H9 (cell line): Measurements from ENCODE around the gene ACTL7B. TPM values are rescaled to one million over a fixed set of nuclear protein-coding genes. Genes with fewer than 3 reads are reported as not detected.

Source experiments
- DNase-seq: peaks from one replicate; pipeline ENCODE4 v3.0.0-alpha.2; 2017
- H2AFZ ChIP-seq: one replicate; pipeline ENCODE4 v1.6.1; 2013; ENCODE audit warnings: mild to moderate bottlenecking, low read length, control low read depth, moderate library complexity
- H2AK5ac ChIP-seq: 2 replicates; pipeline ENCODE4 v1.6.1; 2013; ENCODE audit warnings: low read length, control low read depth, mixed read lengths; ENCODE audit not compliant: insufficient read length
- H2BK120ac ChIP-seq: one replicate; pipeline ENCODE4 v1.6.1; 2013; ENCODE audit warnings: low read depth, mild to moderate bottlenecking, low read length, control low read depth, inconsistent platforms; ENCODE audit not compliant: poor library complexity, severe bottlenecking
- H2BK12ac ChIP-seq: 2 replicates; pipeline ENCODE4 v1.6.1; 2013; ENCODE audit warnings: low read length, control low read depth, mixed read lengths, low read depth; ENCODE audit not compliant: insufficient read length
- H2BK15ac ChIP-seq: 2 replicates; pipeline ENCODE4 v1.6.1; 2013; ENCODE audit warnings: low read depth, low read length, control low read depth
- H2BK20ac ChIP-seq: one replicate; pipeline ENCODE4 v1.6.1; 2013; ENCODE audit warnings: low read depth, mild to moderate bottlenecking, low read length, control low read depth, inconsistent platforms; ENCODE audit not compliant: poor library complexity, severe bottlenecking
- H2BK5ac ChIP-seq: 2 replicates; pipeline ENCODE4 v1.6.1; 2013; ENCODE audit warnings: low read length, control low read depth, mixed read lengths; ENCODE audit not compliant: insufficient read length
- H3K14ac ChIP-seq: 2 replicates; pipeline ENCODE4 v1.6.1; 2013; ENCODE audit warnings: low read length, control low read depth; ENCODE audit not compliant: insufficient read depth
- H3K18ac ChIP-seq: 2 replicates; pipeline ENCODE4 v1.6.1; 2013; ENCODE audit warnings: low read depth, mild to moderate bottlenecking, mixed read lengths, low read length, control low read depth; ENCODE audit not compliant: insufficient read length
- H3K23ac ChIP-seq: 2 replicates; pipeline ENCODE4 v1.6.1; 2013; ENCODE audit warnings: low read length, control low read depth, mixed read lengths, low read depth; ENCODE audit not compliant: insufficient read length
- H3K23me2 ChIP-seq: 2 replicates; pipeline ENCODE4 v1.6.1; 2013; ENCODE audit warnings: low read depth, mild to moderate bottlenecking, mixed read lengths, low read length, control low read depth; ENCODE audit not compliant: insufficient read length, poor library complexity, severe bottlenecking
- H3K27ac ChIP-seq: 2 replicates; pipeline ENCODE4 v1.5.1; 2013; ENCODE audit warnings: low read length, control low read depth, mixed read lengths, low read depth; ENCODE audit not compliant: insufficient read length
- H3K27me3 ChIP-seq: 2 replicates; pipeline ENCODE4 v1.6.1; 2013; ENCODE audit warnings: low read length, control low read depth, inconsistent platforms; ENCODE audit not compliant: insufficient read depth
- H3K4ac ChIP-seq: 2 replicates; pipeline ENCODE4 v1.6.1; 2013; ENCODE audit warnings: low read depth, mild to moderate bottlenecking, control low read depth, inconsistent platforms, low read length, moderate library complexity
- H3K4me1 ChIP-seq: 2 replicates; pipeline ENCODE4 v1.6.1; 2013; ENCODE audit warnings: low read length, control low read depth, inconsistent platforms; ENCODE audit not compliant: insufficient read depth
- H3K4me2 ChIP-seq: 2 replicates; pipeline ENCODE4 v1.6.1; 2013; ENCODE audit warnings: low read length, control low read depth, mixed read lengths; ENCODE audit not compliant: insufficient read length, insufficient read depth
- H3K56ac ChIP-seq: 2 replicates; pipeline ENCODE4 v1.6.1; 2013; ENCODE audit warnings: low read depth, mild to moderate bottlenecking, mixed read lengths, low read length, control low read depth; ENCODE audit not compliant: insufficient read length
- H3K79me1 ChIP-seq: 2 replicates; pipeline ENCODE4 v1.6.1; 2013; ENCODE audit warnings: low read depth, mild to moderate bottlenecking, moderate library complexity, low read length, control low read depth, inconsistent platforms; ENCODE audit not compliant: insufficient read depth, poor library complexity, severe bottlenecking
- H3K79me2 ChIP-seq: 2 replicates; pipeline ENCODE4 v1.6.1; 2013; ENCODE audit warnings: low read length, control low read depth, inconsistent platforms; ENCODE audit not compliant: insufficient read depth
- H3K9ac ChIP-seq: 2 replicates; pipeline ENCODE4 v1.6.1; 2013; ENCODE audit warnings: low read length, control low read depth, mixed read lengths; ENCODE audit not compliant: insufficient read length; ENCODE audit errors: extremely low read depth
- H3K9me3 ChIP-seq: one replicate; pipeline ENCODE4 v1.6.1; 2013; ENCODE audit warnings: low read depth, low read length, inconsistent platforms; ENCODE audit not compliant: control insufficient read depth
- H3T11ph ChIP-seq: one replicate; pipeline ENCODE4 v1.6.1; 2013; ENCODE audit warnings: mild to moderate bottlenecking, low read length, control low read depth, inconsistent platforms
- H4K20me1 ChIP-seq: one replicate; pipeline ENCODE4 v1.6.1; 2013; ENCODE audit not compliant: control insufficient read depth, insufficient read length, insufficient read depth
- H4K5ac ChIP-seq: 2 replicates; pipeline ENCODE4 v1.6.1; 2013; ENCODE audit warnings: low read depth, mild to moderate bottlenecking, mixed read lengths, low read length, control low read depth; ENCODE audit not compliant: insufficient read length
- H4K8ac ChIP-seq: replicated peaks from 2 replicates; pipeline ENCODE4 v1.6.1; 2013; ENCODE audit warnings: low read length, control low read depth, mixed read lengths, low read depth; ENCODE audit not compliant: insufficient read length
- H4K91ac ChIP-seq: 2 replicates; pipeline ENCODE4 v1.6.1; 2013; ENCODE audit warnings: low read depth, mild to moderate bottlenecking, moderate library complexity, mixed read lengths, low read length, control low read depth; ENCODE audit not compliant: insufficient read length
- H3K27ac Mint-ChIP-seq, 3 experiments: 2 replicates in 2 of 3; 3 replicates in 1 of 3; pipeline ENCODE4 v1.8.0; 2020 to 2021; ENCODE audit warnings: mixed read lengths in 3 of 3, mild to moderate bottlenecking in 1 of 3, moderate library complexity in 1 of 3
- H3K27me3 Mint-ChIP-seq: 2 replicates; pipeline ENCODE4 v1.8.0; 2021; ENCODE audit warnings: low read depth, mild to moderate bottlenecking, moderate library complexity, mixed read lengths
- H3K36me3 Mint-ChIP-seq, 3 experiments: 2 replicates in 2 of 3; 3 replicates in 1 of 3; pipeline ENCODE4 v1.8.0; 2020 to 2021; ENCODE audit warnings: low read depth in 3 of 3, mixed read lengths in 3 of 3; ENCODE audit not compliant: insufficient read depth in 1 of 3
- H3K4me1 Mint-ChIP-seq, 2 experiments: 2 replicates each; pipeline ENCODE4 v1.8.0; 2020; ENCODE audit warnings: mixed read lengths in 2 of 2
- H3K4me3 Mint-ChIP-seq, 2 experiments: 2 replicates in 1 of 2; 3 replicates in 1 of 2; pipeline ENCODE4 v1.8.0; 2020 to 2021; ENCODE audit warnings: mild to moderate bottlenecking in 2 of 2, mixed read lengths in 2 of 2, moderate library complexity in 1 of 2
- H3K9me3 Mint-ChIP-seq, 2 experiments: 2 replicates in 1 of 2; 3 replicates in 1 of 2; pipeline ENCODE4 v1.8.0; 2020; ENCODE audit warnings: mild to moderate bottlenecking in 2 of 2, mixed read lengths in 2 of 2, moderate library complexity in 1 of 2
- WGBS: extraction: QIAGEN DNeasy Blood & Tissue Kit; methylation state at CpG from one replicate; pipeline ENCODE4 v1.1.7; 2013; ENCODE audit warnings: missing lambda C conversion rate, low lambda C conversion rate, mixed read lengths; ENCODE audit not compliant: insufficient read length; ENCODE audit errors: extremely low coverage; 5-methylcytosine and 5-hydroxymethylcytosine counted together
- total RNA-seq: library from RNA; stranded (reverse); gene quantifications from 2 replicates; pipeline ENCODE4 v1.2.1, GENCODE V29; 2021
- TF ChIP-seq, protein P1 (sequence below): fragments of 200-600 bp; sonication (generic); conservative IDR thresholded peaks from 3 replicates; pipeline ENCODE4 v1.8.0; 2021; ENCODE audit warnings: antibody characterized with exemption, mild to moderate bottlenecking

ACTL7B gene
- total RNA-seq, 1 experiment from 2014 or later, result 0.09 TPM

DNA sequence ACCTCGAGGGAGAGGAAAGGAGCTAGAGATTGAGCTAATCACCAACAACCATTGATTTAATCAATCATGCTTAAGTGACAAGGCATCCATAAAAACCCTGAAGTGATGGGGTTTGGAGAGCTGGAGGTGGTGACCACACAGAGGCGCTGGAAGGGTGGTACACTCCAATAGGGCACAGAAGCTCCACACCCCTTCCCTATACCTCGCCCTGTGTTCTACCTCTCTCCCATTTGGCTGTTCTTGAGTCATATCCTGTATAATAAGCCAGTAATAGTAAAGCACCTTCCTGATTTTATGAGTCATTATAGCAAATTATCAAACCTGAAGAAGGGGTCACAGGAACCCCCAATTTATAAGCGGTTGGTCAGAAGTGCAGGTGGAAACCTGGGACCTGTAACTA, 18.3 kb downstream of the ACTL7B start:
- Histone ChIP-seq H3K4me2 (no peak overlapping the region), H2AK5ac (no peak overlapping the region), H4K5ac (no peak overlapping the region), H2BK20ac (no peak overlapping the region), H3K56ac (no peak overlapping the region), H3T11ph (no peak overlapping the region), H4K91ac (no peak overlapping the region), H4K20me1 (no peaks in the 10 kb centered on the region), H3K27me3 (no peaks in the 10 kb centered on the region), H2BK12ac (no peak overlapping the region), H2BK15ac (no peak overlapping the region), H3K18ac (no peak overlapping the region), H4K8ac (no peak overlapping the region), H2BK120ac (no peak overlapping the region), H3K4ac (no peak overlapping the region), H2AFZ (no peak overlapping the region), H2BK5ac (no peak overlapping the region), H3K79me2 (no peaks in the 10 kb centered on the region), H3K23ac (no peak overlapping the region), H3K14ac (no peak overlapping the region), H3K27ac (no peak overlapping the region), H3K9me3 (no peaks in the 10 kb centered on the region), H3K23me2 (no peaks in the 10 kb centered on the region), H3K4me1 (no peaks in the 10 kb centered on the region), H3K9ac (no peak overlapping the region), H3K79me1 (no peaks in the 10 kb centered on the region)
- TF ChIP-seq, protein P1, sequence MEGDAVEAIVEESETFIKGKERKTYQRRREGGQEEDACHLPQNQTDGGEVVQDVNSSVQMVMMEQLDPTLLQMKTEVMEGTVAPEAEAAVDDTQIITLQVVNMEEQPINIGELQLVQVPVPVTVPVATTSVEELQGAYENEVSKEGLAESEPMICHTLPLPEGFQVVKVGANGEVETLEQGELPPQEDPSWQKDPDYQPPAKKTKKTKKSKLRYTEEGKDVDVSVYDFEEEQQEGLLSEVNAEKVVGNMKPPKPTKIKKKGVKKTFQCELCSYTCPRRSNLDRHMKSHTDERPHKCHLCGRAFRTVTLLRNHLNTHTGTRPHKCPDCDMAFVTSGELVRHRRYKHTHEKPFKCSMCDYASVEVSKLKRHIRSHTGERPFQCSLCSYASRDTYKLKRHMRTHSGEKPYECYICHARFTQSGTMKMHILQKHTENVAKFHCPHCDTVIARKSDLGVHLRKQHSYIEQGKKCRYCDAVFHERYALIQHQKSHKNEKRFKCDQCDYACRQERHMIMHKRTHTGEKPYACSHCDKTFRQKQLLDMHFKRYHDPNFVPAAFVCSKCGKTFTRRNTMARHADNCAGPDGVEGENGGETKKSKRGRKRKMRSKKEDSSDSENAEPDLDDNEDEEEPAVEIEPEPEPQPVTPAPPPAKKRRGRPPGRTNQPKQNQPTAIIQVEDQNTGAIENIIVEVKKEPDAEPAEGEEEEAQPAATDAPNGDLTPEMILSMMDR, result no peak
- H3K27me3 Mint-ChIP-seq, result peaks cover 3% of the 10 kb centered on the region; the same call in 1 of the 2 replicates
- WGBS, result no CpG with 5 or more reads among the region's 4 CpGs
- DNase-seq, result no peak
- H3K9me3 Mint-ChIP-seq, result peaks cover 3 to 4% of the 10 kb centered on the region in 2 experiments; a peak in 2 of 5 replicates
- no peak overlapping the region for H3K4me3 Mint-ChIP-seq
- H3K36me3 Mint-ChIP-seq, result no peaks in the 10 kb centered on the region
- no peak overlapping the region; a peak in 1 of 7 replicates for H3K27ac Mint-ChIP-seq
- H3K4me1 Mint-ChIP-seq, result peaks cover 21 to 23% of the 10 kb centered on the region in 2 experiments
